H1 (cell line): Measurements from ENCODE around the gene DHRS7B. TPM values are rescaled to one million over a fixed set of nuclear protein-coding genes. Genes with fewer than 3 reads are reported as not detected.

Experiments
- CTCF ChIA-PET: fragments of 300-600 bp; sonication (Branson Sonifier 250); formaldehyde crosslinking; loops from one replicate; lab custom pipeline; 2021; ENCODE audit not compliant: partially characterized antibody; lab: Charles Lee
- POLR2A ChIA-PET: fragments of 300-600 bp; sonication (Branson Sonifier 250); formaldehyde crosslinking; loops from one replicate; lab custom pipeline; 2021; ENCODE audit warnings: inconsistent platforms; ENCODE audit not compliant: partially characterized antibody; lab: Charles Lee
- DNase-seq, 2 experiments: peaks; one replicate each; pipeline versions ENCODE4 v3.0.0 to v3.0.0-alpha.2; 2010 to 2022; ENCODE audit warnings: low spot score in 2 of 2, low read depth in 1 of 2, mixed read lengths in 1 of 2
- FAIRE-seq: peaks from 2 replicates; lab custom pipeline; 2011; peaks lifted over from hg19 to GRCh38; lab: Jason Lieb, UNC
- H2AFZ ChIP-seq: 2 replicates; pipeline ENCODE4 v1.8.1; 2012; ENCODE audit warnings: low read length, inconsistent platforms
- H2AK5ac ChIP-seq: 2 replicates; pipeline ENCODE4 v1.6.1; 2013; ENCODE audit warnings: low read depth, low read length
- H2BK120ac ChIP-seq: replicated peaks from 2 replicates; pipeline ENCODE3; 2013; ENCODE audit warnings: low read depth, low read length, inconsistent platforms
- H2BK12ac ChIP-seq: 2 replicates; pipeline ENCODE4 v1.6.1; 2013; ENCODE audit warnings: low read depth, low read length
- H2BK15ac ChIP-seq: 2 replicates; pipeline ENCODE4 v1.6.1; 2013; ENCODE audit warnings: low read length
- H2BK20ac ChIP-seq: 2 replicates; pipeline ENCODE4 v1.6.1; 2013; ENCODE audit warnings: low read length
- H2BK5ac ChIP-seq: 2 replicates; pipeline ENCODE4 v1.6.1; 2013; ENCODE audit warnings: low read depth, low read length
- H3K14ac ChIP-seq: 2 replicates; pipeline ENCODE4 v1.6.1; 2013; ENCODE audit warnings: inconsistent platforms; ENCODE audit not compliant: insufficient read length
- H3K18ac ChIP-seq: 2 replicates; pipeline ENCODE4 v1.6.1; 2013; ENCODE audit warnings: low read length; ENCODE audit errors: extremely low read depth
- H3K23ac ChIP-seq: 2 replicates; pipeline ENCODE4 v1.6.1; 2013; ENCODE audit warnings: inconsistent platforms; ENCODE audit not compliant: insufficient read length
- H3K23me2 ChIP-seq: 2 replicates; pipeline ENCODE4 v1.6.1; 2013; ENCODE audit warnings: low read depth, low read length
- H3K27ac ChIP-seq: 2 replicates; pipeline ENCODE4 v1.6.1; 2011; ENCODE audit warnings: low read depth, low read length, inconsistent platforms
- H3K27me3 ChIP-seq, 4 experiments: replicated peaks in 1 of 4; 1 replicate in 1 of 4; 2 replicates in 3 of 4; pipeline versions ENCODE4 v1.6.1 to v1.8.1; 2011 to 2013; ENCODE audit warnings: low read length in 3 of 4, mild to moderate bottlenecking in 3 of 4, inconsistent platforms in 2 of 4, mixed read lengths in 2 of 4, moderate library complexity in 1 of 4; ENCODE audit not compliant: control insufficient read depth in 3 of 4, insufficient read depth in 3 of 4; ENCODE audit errors: extremely low read depth in 1 of 4
- H3K36me3 ChIP-seq, 4 experiments: 2 replicates each; pipeline versions ENCODE4 v1.6.1 to v1.8.1; 2011 to 2013; ENCODE audit warnings: mild to moderate bottlenecking in 4 of 4, low read length in 3 of 4, moderate library complexity in 2 of 4, control low read depth in 1 of 4, inconsistent platforms in 1 of 4; ENCODE audit not compliant: insufficient read depth in 4 of 4, control insufficient read depth in 2 of 4
- H3K4ac ChIP-seq: replicated peaks from 2 replicates; pipeline ENCODE3; 2013; ENCODE audit warnings: low read length, low read depth, mixed read lengths, inconsistent platforms; ENCODE audit not compliant: insufficient read length
- H3K4me1 ChIP-seq, 4 experiments: replicated peaks in 1 of 4; 1 replicate in 1 of 4; 2 replicates in 3 of 4; pipeline versions ENCODE4 v1.6.1 to v1.8.1; 2011 to 2013; ENCODE audit warnings: low read length in 3 of 4, inconsistent platforms in 2 of 4, mixed read lengths in 1 of 4; ENCODE audit not compliant: insufficient read depth in 4 of 4, control insufficient read depth in 3 of 4
- H3K4me2 ChIP-seq, 2 experiments: 2 replicates each; pipeline versions ENCODE4 v1.6.1 to v1.8.1; 2011 to 2013; ENCODE audit warnings: low read depth in 2 of 2, low read length in 2 of 2, control low read depth in 1 of 2, inconsistent platforms in 1 of 2, mild to moderate bottlenecking in 1 of 2; ENCODE audit not compliant: insufficient read depth in 1 of 2
- H3K4me3 ChIP-seq, 4 experiments: fragments of 200-600, 300-600 bp in 1 of 4; sonication (generic), shearing (Covaris generic), sonication (Bioruptor Twin) in 1 of 4; 2 replicates each; pipeline versions ENCODE4 v1.5.1 to v1.8.1; 2011 to 2016; ENCODE audit warnings: low read length in 4 of 4, low read depth in 3 of 4, control low read depth in 2 of 4, inconsistent platforms in 2 of 4, mild to moderate bottlenecking in 2 of 4, mixed read lengths in 1 of 4, moderate library complexity in 1 of 4; ENCODE audit not compliant: insufficient read depth in 2 of 4; ENCODE audit errors: extremely low read depth in 1 of 4
- H3K56ac ChIP-seq: replicated peaks from 2 replicates; pipeline ENCODE3; 2013; ENCODE audit warnings: low read depth, mild to moderate bottlenecking, mixed read lengths, low read length, inconsistent platforms; ENCODE audit not compliant: insufficient read length
- H3K79me1 ChIP-seq: 2 replicates; pipeline ENCODE4 v1.6.1; 2013; ENCODE audit warnings: low read depth, low read length, control low read depth
- H3K79me2 ChIP-seq, 2 experiments: 2 replicates each; pipeline versions ENCODE4 v1.6.1 to v1.8.1; 2012 to 2013; ENCODE audit warnings: low read length in 2 of 2, mild to moderate bottlenecking in 2 of 2, inconsistent platforms in 1 of 2; ENCODE audit not compliant: insufficient read depth in 2 of 2, control insufficient read depth in 1 of 2
- H3K9ac ChIP-seq, 4 experiments: replicated peaks in 1 of 4; 1 replicate in 1 of 4; 2 replicates in 3 of 4; pipeline versions ENCODE4 v1.6.1 to v1.8.1; 2011 to 2013; ENCODE audit warnings: low read depth in 3 of 4, low read length in 3 of 4, control low read depth in 2 of 4, mild to moderate bottlenecking in 2 of 4, moderate library complexity in 2 of 4, inconsistent platforms in 1 of 4; ENCODE audit errors: extremely low read depth in 1 of 4
- H3K9me3 ChIP-seq, 2 experiments: 2 replicates each; pipeline versions ENCODE4 v1.6.1 to v1.8.1; 2012 to 2013; ENCODE audit warnings: mild to moderate bottlenecking in 2 of 2, moderate library complexity in 2 of 2, control low read depth in 1 of 2, inconsistent platforms in 1 of 2, low read depth in 1 of 2, low read length in 1 of 2, mixed read lengths in 1 of 2; ENCODE audit not compliant: insufficient read depth in 2 of 2
- H4K20me1 ChIP-seq, 2 experiments: replicated peaks in 1 of 2; 2 replicates each; pipeline versions ENCODE3 to v1.8.1; 2011 to 2013; ENCODE audit warnings: inconsistent platforms in 2 of 2, low read length in 2 of 2, mild to moderate bottlenecking in 1 of 2; ENCODE audit not compliant: insufficient read depth in 2 of 2, control insufficient read depth in 1 of 2
- H4K5ac ChIP-seq: 2 replicates; pipeline ENCODE4 v1.6.1; 2013; ENCODE audit warnings: low read length, low read depth, mixed read lengths, inconsistent platforms; ENCODE audit not compliant: insufficient read length
- H4K8ac ChIP-seq: 2 replicates; pipeline ENCODE4 v1.8.0; 2013; ENCODE audit warnings: mild to moderate bottlenecking, moderate library complexity, low read length, inconsistent platforms; ENCODE audit not compliant: insufficient read depth; ENCODE audit errors: extremely low read depth
- H4K91ac ChIP-seq: replicated peaks from 2 replicates; pipeline ENCODE3; 2013; ENCODE audit warnings: low read length, mixed read lengths, inconsistent platforms; ENCODE audit not compliant: insufficient read length
- FOSL1 ChIP-seq: IDR thresholded peaks from 2 replicates; pipeline ENCODE4 v1.6.1; 2011; ENCODE audit warnings: mild to moderate bottlenecking, low read depth, low read length, moderate library complexity; ENCODE audit not compliant: insufficient read depth
- NANOG ChIP-seq: IDR thresholded peaks from 2 replicates; pipeline ENCODE4 v1.6.1; 2011; ENCODE audit warnings: low read length, low read depth, mild to moderate bottlenecking, inconsistent platforms; ENCODE audit not compliant: insufficient read depth, poor library complexity, severe bottlenecking
- WGBS, 2 experiments: shearing (Covaris generic) in 1 of 2; methylation state at CpG; one replicate each; pipeline versions ENCODE4 v1.1.6 to v1.1.7; 2013 to 2015; ENCODE audit warnings: low lambda C conversion rate in 2 of 2, mixed read lengths in 2 of 2, inconsistent platforms in 1 of 2, low coverage in 1 of 2, missing lambda C conversion rate in 1 of 2; ENCODE audit not compliant: insufficient replicate concordance in 2 of 2, insufficient coverage in 1 of 2, insufficient read length in 1 of 2; ENCODE audit errors: extremely low coverage in 1 of 2, missing lambda C conversion rate in 1 of 2; 5-methylcytosine and 5-hydroxymethylcytosine counted together
- polyA plus RNA-seq, 7 experiments: library from polyadenylated mRNA; depleted of rRNA in 3 of 7; stranded (reverse) in 5 of 7; unstranded in 2 of 7; fragments of >200 nt in 5 of 7; fragments of 200-250 nt in 2 of 7; gene quantifications; 1 replicate in 5 of 7; 2 replicates in 1 of 7; 4 replicates in 1 of 7; pipeline versions ENCODE4 v1.2.1 to v1.2.3, GENCODE V29; 2011 to 2013; ENCODE audit warnings: missing spikeins in 2 of 7, mixed read lengths in 2 of 7
- total RNA-seq: library from RNA; stranded (reverse); fragmentation: NEBNext Ultra II Directional; extraction: Animal tissue kit (Norgen Biotek cat#: 25700); gene quantifications from 2 replicates; pipeline ENCODE4 v1.2.1, GENCODE V29; 2021

DHRS7B gene
- total and polyA plus RNA-seq, 2 of the 8 experiments (the other 6 are each of a cell fraction or from before 2014, with no cell fraction given), result 11.0 to 27.9 TPM

- no peak overlapping the region for H2BK5ac ChIP-seq
- no peak overlapping the region for H3K18ac ChIP-seq
- peaks cover 27% of the 10 kb centered on the region for H3K79me1 ChIP-seq
- no peak for FAIRE-seq
- no peak overlapping the region for H3K4me3 ChIP-seq
- H3K14ac ChIP-seq, result no peak overlapping the region
- POLR2A ChIA-PET, result interaction anchor here (0.6 to 4.0 kb wide), 6 partner anchors 10 to 202 kb away, joined by 3 to 42 read pairs (median 4); partner anchors contain the start of gene TMEM11
- no peak for DNase-seq
- H3K27me3 ChIP-seq, result no peaks in the 10 kb centered on the region; a peak in 1 of 7 replicates
- no peak overlapping the region for H2AK5ac ChIP-seq
- no peak overlapping the region; a peak in 1 of 4 replicates for H3K4me2 ChIP-seq
- peaks cover 6 to 19% (median 11%) of the 10 kb centered on the region in 4 experiments; a peak in 7 of 8 replicates for H3K36me3 ChIP-seq
- WGBS, 2 experiments, result 94% methylated on average over 11 of the region's 11 CpGs; no CpG with 5 or more reads in 1 of the 2 experiments
- no peak overlapping the region for H2BK120ac ChIP-seq
- H4K8ac ChIP-seq, result no peak overlapping the region
- TF ChIP-seq FOSL1, result no peak
- TF ChIP-seq NANOG, result no peak
- TF ChIP-seq, all 59 proteins: peak for 0
- Histone ChIP-seq H3K27ac (no peak overlapping the region), H3K4me1 (peaks cover 16 to 31% (median 24%) of the 10 kb centered on the region in 4 experiments), H3K23me2 (no peaks in the 10 kb centered on the region; the same call in 1 of the 2 replicates), H4K20me1 (peaks cover 31 to 65% of the 10 kb centered on the region in 2 experiments), H2BK15ac (no peak overlapping the region), H4K91ac (no peak overlapping the region), H3K9ac (no peak overlapping the region), H3K56ac (no peak overlapping the region), H2BK12ac (no peak overlapping the region), H2AFZ (no peak overlapping the region), H3K79me2 (peaks cover 9 to 85% of the 10 kb centered on the region in 2 experiments; a peak in 3 of 4 replicates), H2BK20ac (no peak overlapping the region), H4K5ac (no peak overlapping the region), H3K9me3 (no peaks in the 10 kb centered on the region), H3K23ac (no peak overlapping the region), H3K4ac (no peak overlapping the region)
- CTCF ChIA-PET, result interaction anchor here (0.5 to 3.6 kb wide), 6 partner anchors 10 to 90 kb away, joined by 3 to 18 read pairs (median 4); no protein-coding TSS in a partner anchor
Observed at GRCh38 chr17:21201874-21202273, 75.1 kb downstream of the DHRS7B start.
